H9 (cell line): ENCODE results near the gene MBL2. TPM values are rescaled to one million over a fixed set of nuclear protein-coding genes. Genes with fewer than 3 reads are reported as not detected.

Source experiments
- DNase-seq: peaks from one replicate; pipeline ENCODE4 v3.0.0-alpha.2; 2017
- H2AFZ ChIP-seq: one replicate; pipeline ENCODE4 v1.6.1; 2013; ENCODE audit warnings: mild to moderate bottlenecking, low read length, control low read depth, moderate library complexity
- H2AK5ac ChIP-seq: 2 replicates; pipeline ENCODE4 v1.6.1; 2013; ENCODE audit warnings: low read length, control low read depth, mixed read lengths; ENCODE audit not compliant: insufficient read length
- H2BK120ac ChIP-seq: one replicate; pipeline ENCODE4 v1.6.1; 2013; ENCODE audit warnings: low read depth, mild to moderate bottlenecking, low read length, control low read depth, inconsistent platforms; ENCODE audit not compliant: poor library complexity, severe bottlenecking
- H2BK12ac ChIP-seq: 2 replicates; pipeline ENCODE4 v1.6.1; 2013; ENCODE audit warnings: low read length, control low read depth, mixed read lengths, low read depth; ENCODE audit not compliant: insufficient read length
- H2BK15ac ChIP-seq: 2 replicates; pipeline ENCODE4 v1.6.1; 2013; ENCODE audit warnings: low read depth, low read length, control low read depth
- H2BK20ac ChIP-seq: one replicate; pipeline ENCODE4 v1.6.1; 2013; ENCODE audit warnings: low read depth, mild to moderate bottlenecking, low read length, control low read depth, inconsistent platforms; ENCODE audit not compliant: poor library complexity, severe bottlenecking
- H2BK5ac ChIP-seq: 2 replicates; pipeline ENCODE4 v1.6.1; 2013; ENCODE audit warnings: low read length, control low read depth, mixed read lengths; ENCODE audit not compliant: insufficient read length
- H3K14ac ChIP-seq: 2 replicates; pipeline ENCODE4 v1.6.1; 2013; ENCODE audit warnings: low read length, control low read depth; ENCODE audit not compliant: insufficient read depth
- H3K18ac ChIP-seq: 2 replicates; pipeline ENCODE4 v1.6.1; 2013; ENCODE audit warnings: low read depth, mild to moderate bottlenecking, mixed read lengths, low read length, control low read depth; ENCODE audit not compliant: insufficient read length
- H3K23ac ChIP-seq: 2 replicates; pipeline ENCODE4 v1.6.1; 2013; ENCODE audit warnings: low read length, control low read depth, mixed read lengths, low read depth; ENCODE audit not compliant: insufficient read length
- H3K23me2 ChIP-seq: 2 replicates; pipeline ENCODE4 v1.6.1; 2013; ENCODE audit warnings: low read depth, mild to moderate bottlenecking, mixed read lengths, low read length, control low read depth; ENCODE audit not compliant: insufficient read length, poor library complexity, severe bottlenecking
- H3K27ac ChIP-seq: 2 replicates; pipeline ENCODE4 v1.5.1; 2013; ENCODE audit warnings: low read length, control low read depth, mixed read lengths, low read depth; ENCODE audit not compliant: insufficient read length
- H3K27me3 ChIP-seq: 2 replicates; pipeline ENCODE4 v1.6.1; 2013; ENCODE audit warnings: low read length, control low read depth, inconsistent platforms; ENCODE audit not compliant: insufficient read depth
- H3K4ac ChIP-seq: 2 replicates; pipeline ENCODE4 v1.6.1; 2013; ENCODE audit warnings: low read depth, mild to moderate bottlenecking, control low read depth, inconsistent platforms, low read length, moderate library complexity
- H3K4me1 ChIP-seq: 2 replicates; pipeline ENCODE4 v1.6.1; 2013; ENCODE audit warnings: low read length, control low read depth, inconsistent platforms; ENCODE audit not compliant: insufficient read depth
- H3K4me2 ChIP-seq: 2 replicates; pipeline ENCODE4 v1.6.1; 2013; ENCODE audit warnings: low read length, control low read depth, mixed read lengths; ENCODE audit not compliant: insufficient read length, insufficient read depth
- H3K56ac ChIP-seq: 2 replicates; pipeline ENCODE4 v1.6.1; 2013; ENCODE audit warnings: low read depth, mild to moderate bottlenecking, mixed read lengths, low read length, control low read depth; ENCODE audit not compliant: insufficient read length
- H3K79me1 ChIP-seq: 2 replicates; pipeline ENCODE4 v1.6.1; 2013; ENCODE audit warnings: low read depth, mild to moderate bottlenecking, moderate library complexity, low read length, control low read depth, inconsistent platforms; ENCODE audit not compliant: insufficient read depth, poor library complexity, severe bottlenecking
- H3K79me2 ChIP-seq: 2 replicates; pipeline ENCODE4 v1.6.1; 2013; ENCODE audit warnings: low read length, control low read depth, inconsistent platforms; ENCODE audit not compliant: insufficient read depth
- H3K9ac ChIP-seq: 2 replicates; pipeline ENCODE4 v1.6.1; 2013; ENCODE audit warnings: low read length, control low read depth, mixed read lengths; ENCODE audit not compliant: insufficient read length; ENCODE audit errors: extremely low read depth
- H3K9me3 ChIP-seq: one replicate; pipeline ENCODE4 v1.6.1; 2013; ENCODE audit warnings: low read depth, low read length, inconsistent platforms; ENCODE audit not compliant: control insufficient read depth
- H3T11ph ChIP-seq: one replicate; pipeline ENCODE4 v1.6.1; 2013; ENCODE audit warnings: mild to moderate bottlenecking, low read length, control low read depth, inconsistent platforms
- H4K20me1 ChIP-seq: one replicate; pipeline ENCODE4 v1.6.1; 2013; ENCODE audit not compliant: control insufficient read depth, insufficient read length, insufficient read depth
- H4K5ac ChIP-seq: 2 replicates; pipeline ENCODE4 v1.6.1; 2013; ENCODE audit warnings: low read depth, mild to moderate bottlenecking, mixed read lengths, low read length, control low read depth; ENCODE audit not compliant: insufficient read length
- H4K8ac ChIP-seq: replicated peaks from 2 replicates; pipeline ENCODE4 v1.6.1; 2013; ENCODE audit warnings: low read length, control low read depth, mixed read lengths, low read depth; ENCODE audit not compliant: insufficient read length
- H4K91ac ChIP-seq: 2 replicates; pipeline ENCODE4 v1.6.1; 2013; ENCODE audit warnings: low read depth, mild to moderate bottlenecking, moderate library complexity, mixed read lengths, low read length, control low read depth; ENCODE audit not compliant: insufficient read length
- H3K27ac Mint-ChIP-seq, 3 experiments: 2 replicates in 2 of 3; 3 replicates in 1 of 3; pipeline ENCODE4 v1.8.0; 2020 to 2021; ENCODE audit warnings: mixed read lengths in 3 of 3, mild to moderate bottlenecking in 1 of 3, moderate library complexity in 1 of 3
- H3K27me3 Mint-ChIP-seq: 2 replicates; pipeline ENCODE4 v1.8.0; 2021; ENCODE audit warnings: low read depth, mild to moderate bottlenecking, moderate library complexity, mixed read lengths
- H3K36me3 Mint-ChIP-seq, 3 experiments: 2 replicates in 2 of 3; 3 replicates in 1 of 3; pipeline ENCODE4 v1.8.0; 2020 to 2021; ENCODE audit warnings: low read depth in 3 of 3, mixed read lengths in 3 of 3; ENCODE audit not compliant: insufficient read depth in 1 of 3
- H3K4me1 Mint-ChIP-seq, 2 experiments: 2 replicates each; pipeline ENCODE4 v1.8.0; 2020; ENCODE audit warnings: mixed read lengths in 2 of 2
- H3K4me3 Mint-ChIP-seq, 2 experiments: 2 replicates in 1 of 2; 3 replicates in 1 of 2; pipeline ENCODE4 v1.8.0; 2020 to 2021; ENCODE audit warnings: mild to moderate bottlenecking in 2 of 2, mixed read lengths in 2 of 2, moderate library complexity in 1 of 2
- H3K9me3 Mint-ChIP-seq, 2 experiments: 2 replicates in 1 of 2; 3 replicates in 1 of 2; pipeline ENCODE4 v1.8.0; 2020; ENCODE audit warnings: mild to moderate bottlenecking in 2 of 2, mixed read lengths in 2 of 2, moderate library complexity in 1 of 2
- CTCF ChIP-seq: fragments of 200-600 bp; sonication (generic); conservative IDR thresholded peaks from 3 replicates; pipeline ENCODE4 v1.8.0; 2021; ENCODE audit warnings: antibody characterized with exemption, mild to moderate bottlenecking
- WGBS: extraction: QIAGEN DNeasy Blood & Tissue Kit; methylation state at CpG from one replicate; pipeline ENCODE4 v1.1.7; 2013; ENCODE audit warnings: missing lambda C conversion rate, low lambda C conversion rate, mixed read lengths; ENCODE audit not compliant: insufficient read length; ENCODE audit errors: extremely low coverage; 5-methylcytosine and 5-hydroxymethylcytosine counted together
- total RNA-seq: library from RNA; stranded (reverse); gene quantifications from 2 replicates; pipeline ENCODE4 v1.2.1, GENCODE V29; 2021

The MBL2 gene
- total RNA-seq, 1 experiment from 2014 or later: not detected

- H3K23me2 ChIP-seq: no peaks in the 10 kb centered on the region
- no peaks in the 10 kb centered on the region for H3K79me2 ChIP-seq
- H3K14ac ChIP-seq: no peak overlapping the region
- Mint-ChIP-seq H3K4me3 (no peak overlapping the region), H3K9me3 (peaks cover 4 to 5% of the 10 kb centered on the region in 2 experiments; a peak in 4 of 5 replicates), H3K4me1 (no peaks in the 10 kb centered on the region; a peak in 1 of 4 replicates), H3K27ac (no peak overlapping the region), H3K27me3 (no peaks in the 10 kb centered on the region; the same call in none of the 2 replicates), H3K36me3 (peaks cover 0 to 5% (median 4%) of the 10 kb centered on the region in 3 experiments; a peak in 4 of 7 replicates)
- no peak overlapping the region for H2AK5ac ChIP-seq
- no peaks in the 10 kb centered on the region for H3K9me3 ChIP-seq
- DNase-seq: no peak
- H2BK20ac ChIP-seq: no peak overlapping the region
- H3K56ac ChIP-seq: no peak overlapping the region
- no peaks in the 10 kb centered on the region for H4K20me1 ChIP-seq
- no peak overlapping the region for H3T11ph ChIP-seq
- H4K91ac ChIP-seq: no peak overlapping the region
- no peak overlapping the region for H3K4ac ChIP-seq
- no peaks in the 10 kb centered on the region for H3K4me1 ChIP-seq
- H3K79me1 ChIP-seq: no peaks in the 10 kb centered on the region
- H2BK15ac ChIP-seq: no peak overlapping the region
- H3K27me3 ChIP-seq: no peaks in the 10 kb centered on the region
- no peak overlapping the region for H2BK5ac ChIP-seq
- no CpG with 5 or more reads among the region's 2 CpGs for WGBS
- H3K27ac ChIP-seq: no peak overlapping the region
- no peak overlapping the region for H2BK120ac ChIP-seq
- H2AFZ ChIP-seq: no peak overlapping the region
- no peak overlapping the region for H3K4me2 ChIP-seq
- no peak for TF ChIP-seq CTCF
- H3K9ac ChIP-seq: no peak overlapping the region
- no peak overlapping the region for H4K5ac ChIP-seq
- no peak overlapping the region for H3K18ac ChIP-seq
- H3K23ac ChIP-seq: no peak overlapping the region
- H4K8ac ChIP-seq: no peak overlapping the region
- no peak overlapping the region for H2BK12ac ChIP-seq
These were observed 30.7 kb downstream of the MBL2 start for GRCh38 chr10:52741851-52742250.
